Chondrocyte (in vitro differentiated cells): ENCODE data around the gene ABCD2. TPM values are rescaled to one million over a fixed set of nuclear protein-coding genes. Genes with fewer than 3 reads are reported as not detected.
"Not testable (repeated sequence)": the region's sequence is repeated elsewhere in the genome, so short reads cannot be mapped to it uniquely, and the experiment has no call there.

Experiments used
- DNase-seq: peaks from one replicate; pipeline ENCODE4 v3.0.0; 2021; ENCODE audit warnings: mixed read lengths, low spot score
- H3K27ac Mint-ChIP-seq: one replicate; pipeline ENCODE4 v1.8.0; 2021; ENCODE audit warnings: mild to moderate bottlenecking, moderate library complexity, mixed read lengths; ENCODE audit not compliant: unreplicated experiment
- H3K27me3 Mint-ChIP-seq: 2 replicates; pipeline ENCODE4 v1.8.0; 2021; ENCODE audit warnings: low read depth, mixed read lengths
- H3K36me3 Mint-ChIP-seq: 2 replicates; pipeline ENCODE4 v1.8.0; 2021; ENCODE audit warnings: low read depth, mixed read lengths
- H3K4me1 Mint-ChIP-seq: 2 replicates; pipeline ENCODE4 v1.8.0; 2021; ENCODE audit warnings: low read depth, mild to moderate bottlenecking, mixed read lengths
- H3K4me3 Mint-ChIP-seq: one replicate; pipeline ENCODE4 v1.8.0; 2021; ENCODE audit warnings: mild to moderate bottlenecking, moderate library complexity, mixed read lengths; ENCODE audit not compliant: unreplicated experiment
- H3K9me3 Mint-ChIP-seq: 2 replicates; pipeline ENCODE4 v1.8.0; 2021; ENCODE audit warnings: low read depth, mixed read lengths
- total RNA-seq: library from RNA; stranded (reverse); gene quantifications from 3 replicates; pipeline ENCODE4 v1.2.1, GENCODE V29; 2021
- TF ChIP-seq, protein P1 (sequence below): fragments of 200-600 bp; sonication (generic); IDR thresholded peaks from 2 replicates; pipeline ENCODE4 v1.5.0; 2021; ENCODE audit warnings: antibody characterized with exemption, mild to moderate bottlenecking, moderate library complexity

Gene ABCD2
- total RNA-seq, 1 donor from 2014 or later: 0.07 TPM

- Mint-ChIP-seq H3K36me3 (no peaks in the 10 kb centered on the region), H3K9me3 (peaks cover 16% of the 10 kb centered on the region), H3K27ac (no peak overlapping the region), H3K4me1 (no peaks in the 10 kb centered on the region), H3K27me3 (peaks cover 8% of the 10 kb centered on the region), H3K4me3 (no peak overlapping the region)
- no peak for DNase-seq
- TF ChIP-seq, protein P1, sequence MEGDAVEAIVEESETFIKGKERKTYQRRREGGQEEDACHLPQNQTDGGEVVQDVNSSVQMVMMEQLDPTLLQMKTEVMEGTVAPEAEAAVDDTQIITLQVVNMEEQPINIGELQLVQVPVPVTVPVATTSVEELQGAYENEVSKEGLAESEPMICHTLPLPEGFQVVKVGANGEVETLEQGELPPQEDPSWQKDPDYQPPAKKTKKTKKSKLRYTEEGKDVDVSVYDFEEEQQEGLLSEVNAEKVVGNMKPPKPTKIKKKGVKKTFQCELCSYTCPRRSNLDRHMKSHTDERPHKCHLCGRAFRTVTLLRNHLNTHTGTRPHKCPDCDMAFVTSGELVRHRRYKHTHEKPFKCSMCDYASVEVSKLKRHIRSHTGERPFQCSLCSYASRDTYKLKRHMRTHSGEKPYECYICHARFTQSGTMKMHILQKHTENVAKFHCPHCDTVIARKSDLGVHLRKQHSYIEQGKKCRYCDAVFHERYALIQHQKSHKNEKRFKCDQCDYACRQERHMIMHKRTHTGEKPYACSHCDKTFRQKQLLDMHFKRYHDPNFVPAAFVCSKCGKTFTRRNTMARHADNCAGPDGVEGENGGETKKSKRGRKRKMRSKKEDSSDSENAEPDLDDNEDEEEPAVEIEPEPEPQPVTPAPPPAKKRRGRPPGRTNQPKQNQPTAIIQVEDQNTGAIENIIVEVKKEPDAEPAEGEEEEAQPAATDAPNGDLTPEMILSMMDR: no peak
Observed at GRCh38 chr12:39571351-39571750, 48.3 kb downstream of the ABCD2 start.

GRCh38 chr12:39553476-39553875, 66.1 kb downstream of the ABCD2 start:
- Mint-ChIP-seq H3K9me3 (peaks cover 9% of the 10 kb centered on the region), H3K4me3 (no peak overlapping the region), H3K27ac (no peak overlapping the region), H3K4me1 (no peaks in the 10 kb centered on the region), H3K27me3 (peaks cover 2% of the 10 kb centered on the region), H3K36me3 (no peaks in the 10 kb centered on the region)
- TF ChIP-seq, protein P1: no peak
- DNase-seq: no peak

- not testable (repeated sequence) for H3K36me3 Mint-ChIP-seq, H3K4me1 Mint-ChIP-seq, H3K9me3 Mint-ChIP-seq, DNase-seq, H3K27ac Mint-ChIP-seq, H3K4me3 Mint-ChIP-seq
- H3K27me3 Mint-ChIP-seq: peaks cover 10% of the 10 kb centered on the region
Observed at GRCh38 chr12:39544211-39544610, 75.4 kb downstream of the ABCD2 start.

DNA sequence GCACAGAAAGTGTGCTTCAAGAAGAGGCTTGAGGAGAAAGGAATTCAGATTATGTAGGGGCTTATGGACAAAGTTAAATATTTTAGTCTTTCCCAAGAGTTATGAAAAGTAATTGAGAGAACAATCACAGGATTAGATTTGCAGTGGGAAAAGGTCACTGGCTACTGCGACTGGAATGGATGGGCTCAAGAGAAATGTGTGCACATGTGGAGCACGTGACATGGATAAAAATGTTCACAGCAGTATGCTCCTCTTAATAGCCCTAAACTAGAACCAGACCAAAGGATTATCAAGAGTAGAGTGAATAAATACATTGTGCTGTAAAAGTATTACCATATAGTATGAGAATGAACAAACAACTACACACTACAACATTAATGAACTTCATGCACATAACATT, 78.1 kb downstream of the ABCD2 start:
- DNase-seq: no peak

GRCh38 chr12:39538679-39539104, 80.9 kb downstream of the ABCD2 start:
- Mint-ChIP-seq H3K4me3 (no peak overlapping the region), H3K9me3 (no peaks in the 10 kb centered on the region), H3K27ac (no peak overlapping the region), H3K27me3 (peaks cover 2% of the 10 kb centered on the region), H3K36me3 (no peaks in the 10 kb centered on the region), H3K4me1 (no peaks in the 10 kb centered on the region)
- DNase-seq: no peak
- TF ChIP-seq, protein P1: no peak

More for the DNA sequence above, 78.1 kb downstream of the ABCD2 start:
- H3K27me3 Mint-ChIP-seq: peaks cover 4% of the 10 kb centered on the region
- H3K4me3 Mint-ChIP-seq: no peak overlapping the region
- no peaks in the 10 kb centered on the region for H3K4me1 Mint-ChIP-seq
- H3K9me3 Mint-ChIP-seq: no peaks in the 10 kb centered on the region
- TF ChIP-seq, protein P1: no peak
- no peaks in the 10 kb centered on the region for H3K36me3 Mint-ChIP-seq
- no peak overlapping the region for H3K27ac Mint-ChIP-seq

DNA sequence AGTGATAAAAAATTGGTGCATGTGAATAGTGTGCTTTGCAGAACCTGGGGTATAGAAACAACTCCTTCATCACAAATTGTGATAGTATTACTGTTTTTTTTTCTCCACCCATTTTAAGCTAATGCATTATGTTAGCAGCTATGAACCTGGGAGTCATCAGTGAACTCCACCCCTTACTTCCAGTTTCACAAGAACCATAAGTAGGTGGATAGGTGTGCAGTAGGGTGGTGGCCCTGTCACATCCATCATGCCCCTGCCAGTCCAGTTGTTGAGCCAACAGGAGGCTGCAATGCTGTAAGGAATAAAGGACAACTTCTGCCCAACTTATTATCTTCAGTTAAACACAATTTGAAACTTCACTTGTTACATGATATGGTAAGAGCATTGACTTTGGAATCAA, 85.7 kb downstream of the ABCD2 start:
- peaks cover 9% of the 10 kb centered on the region for H3K27me3 Mint-ChIP-seq
- no peak overlapping the region for H3K27ac Mint-ChIP-seq
- TF ChIP-seq, protein P1: no peak
- H3K36me3 Mint-ChIP-seq: no peaks in the 10 kb centered on the region
- no peak for DNase-seq
- H3K4me1 Mint-ChIP-seq: no peaks in the 10 kb centered on the region
- no peak overlapping the region for H3K4me3 Mint-ChIP-seq
- H3K9me3 Mint-ChIP-seq: no peaks in the 10 kb centered on the region
